ENCODE data around the gene HLA-DPB1.

The HLA-DPB1 gene

DNA sequence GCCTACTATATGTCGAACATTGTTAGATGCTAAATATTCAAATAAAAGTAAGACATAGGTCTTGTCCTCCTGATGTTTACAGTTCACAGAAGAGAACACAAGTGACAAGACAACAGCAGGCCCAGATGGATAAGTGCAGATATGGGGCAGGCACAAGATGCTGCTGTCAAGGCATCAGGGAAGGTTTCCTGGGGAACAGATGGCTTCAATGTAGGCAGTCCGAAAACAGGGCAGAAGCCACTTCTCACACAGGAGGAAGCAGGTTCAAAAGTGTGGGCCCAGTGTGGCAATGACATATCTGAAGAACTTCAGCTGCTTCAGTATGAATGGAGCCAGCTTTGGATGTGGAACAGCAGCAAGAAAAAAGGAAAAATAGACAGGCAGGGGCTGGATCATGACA lies 32.5 kb downstream of the HLA-DPB1 start:
- no peaks in the 10 kb centered on the region for H3F3A ChIP-seq (ENCODE audit: insufficient read depth, low read length)
- no peak for TF ChIP-seq EZH2 (optimal IDR thresholded peaks at IDR 0.05; ENCODE audit: low read depth, low read length)
- TF ChIP-seq EZH2phosphoT487 (IDR thresholded peaks at IDR 0.05; ENCODE audit: low read length): no peak
- TF ChIP-seq, protein P1, sequence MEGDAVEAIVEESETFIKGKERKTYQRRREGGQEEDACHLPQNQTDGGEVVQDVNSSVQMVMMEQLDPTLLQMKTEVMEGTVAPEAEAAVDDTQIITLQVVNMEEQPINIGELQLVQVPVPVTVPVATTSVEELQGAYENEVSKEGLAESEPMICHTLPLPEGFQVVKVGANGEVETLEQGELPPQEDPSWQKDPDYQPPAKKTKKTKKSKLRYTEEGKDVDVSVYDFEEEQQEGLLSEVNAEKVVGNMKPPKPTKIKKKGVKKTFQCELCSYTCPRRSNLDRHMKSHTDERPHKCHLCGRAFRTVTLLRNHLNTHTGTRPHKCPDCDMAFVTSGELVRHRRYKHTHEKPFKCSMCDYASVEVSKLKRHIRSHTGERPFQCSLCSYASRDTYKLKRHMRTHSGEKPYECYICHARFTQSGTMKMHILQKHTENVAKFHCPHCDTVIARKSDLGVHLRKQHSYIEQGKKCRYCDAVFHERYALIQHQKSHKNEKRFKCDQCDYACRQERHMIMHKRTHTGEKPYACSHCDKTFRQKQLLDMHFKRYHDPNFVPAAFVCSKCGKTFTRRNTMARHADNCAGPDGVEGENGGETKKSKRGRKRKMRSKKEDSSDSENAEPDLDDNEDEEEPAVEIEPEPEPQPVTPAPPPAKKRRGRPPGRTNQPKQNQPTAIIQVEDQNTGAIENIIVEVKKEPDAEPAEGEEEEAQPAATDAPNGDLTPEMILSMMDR (IDR thresholded peaks at IDR 0.05; ENCODE audit: low read length): no peak
- H3K9ac ChIP-seq (ENCODE audit: low read length): no peak overlapping the region
- no peaks in the 10 kb centered on the region for H4K20me1 ChIP-seq (ENCODE audit: insufficient read depth, low read length)
- no peaks in the 10 kb centered on the region for H3K79me2 ChIP-seq (ENCODE audit: low read length)
- H3K4me1 ChIP-seq (ENCODE audit: low read length): no peaks in the 10 kb centered on the region
- H3K9me2 ChIP-seq (replicated peaks; ENCODE audit: insufficient read depth, low read length): no peaks in the 10 kb centered on the region
- no peak for DNase-seq
- no peak overlapping the region for H3K4me2 ChIP-seq (ENCODE audit: low read depth, low read length)
- H3K9me3 ChIP-seq (replicated peaks; ENCODE audit: insufficient read depth, low read length): no peaks in the 10 kb centered on the region
- H2AFZ ChIP-seq (ENCODE audit: low read length): no peak overlapping the region
- H3K36me3 ChIP-seq (replicated peaks; ENCODE audit: insufficient read depth, low read length): no peaks in the 10 kb centered on the region
- peaks cover 4% of the 10 kb centered on the region; the same call in 1 of the 2 replicates for H3K27me3 ChIP-seq (replicated peaks; ENCODE audit: insufficient read depth, low read length)
- no peak overlapping the region for H3K27ac ChIP-seq (ENCODE audit: low read length)
- H3K4me3 ChIP-seq (ENCODE audit: low read length): no peak overlapping the region

DNA sequence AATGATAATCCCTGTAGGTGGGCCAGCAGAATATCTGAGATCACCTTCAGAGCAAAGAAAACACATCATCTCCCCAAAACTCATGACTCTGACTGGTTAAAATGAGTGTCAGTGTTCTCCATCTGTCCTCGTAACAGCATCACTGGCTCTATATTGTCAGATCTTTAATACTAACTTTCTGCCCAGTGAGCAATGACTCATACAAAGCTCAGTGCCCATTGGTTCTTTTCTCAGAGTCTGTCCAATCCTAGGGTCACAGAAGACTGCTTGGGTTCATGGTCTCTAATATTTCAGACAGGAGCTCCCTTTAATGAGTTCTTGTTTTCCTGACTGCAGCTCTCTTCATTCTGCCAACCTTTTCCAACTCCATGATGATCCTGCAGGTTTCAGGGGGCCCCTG lies 36.4 kb downstream of the HLA-DPB1 start:
- Histone ChIP-seq H3K9ac (ENCODE audit: low read length) (no peak overlapping the region), H3K27ac (ENCODE audit: low read length) (no peak overlapping the region), H3K36me3 (replicated peaks; ENCODE audit: insufficient read depth, low read length) (no peaks in the 10 kb centered on the region), H3K9me2 (replicated peaks; ENCODE audit: insufficient read depth, low read length) (no peaks in the 10 kb centered on the region), H3K4me1 (ENCODE audit: low read length) (no peaks in the 10 kb centered on the region), H2AFZ (ENCODE audit: low read length) (no peak overlapping the region), H3F3A (ENCODE audit: insufficient read depth, low read length) (no peaks in the 10 kb centered on the region), H3K79me2 (ENCODE audit: low read length) (no peaks in the 10 kb centered on the region), H3K27me3 (replicated peaks; ENCODE audit: insufficient read depth, low read length) (peaks cover 16% of the 10 kb centered on the region), H3K9me3 (replicated peaks; ENCODE audit: insufficient read depth, low read length) (no peaks in the 10 kb centered on the region), H3K4me2 (ENCODE audit: low read depth, low read length) (no peak overlapping the region), H4K20me1 (ENCODE audit: insufficient read depth, low read length) (no peaks in the 10 kb centered on the region), H3K4me3 (ENCODE audit: low read length) (no peak overlapping the region)
- TF ChIP-seq, protein P1 (IDR thresholded peaks at IDR 0.05; ENCODE audit: low read length): no peak
- TF ChIP-seq EZH2 (optimal IDR thresholded peaks at IDR 0.05; ENCODE audit: low read depth, low read length): no peak
- TF ChIP-seq EZH2phosphoT487 (IDR thresholded peaks at IDR 0.05; ENCODE audit: low read length): no peak
- DNase-seq: peak; percentile 26

DNA sequence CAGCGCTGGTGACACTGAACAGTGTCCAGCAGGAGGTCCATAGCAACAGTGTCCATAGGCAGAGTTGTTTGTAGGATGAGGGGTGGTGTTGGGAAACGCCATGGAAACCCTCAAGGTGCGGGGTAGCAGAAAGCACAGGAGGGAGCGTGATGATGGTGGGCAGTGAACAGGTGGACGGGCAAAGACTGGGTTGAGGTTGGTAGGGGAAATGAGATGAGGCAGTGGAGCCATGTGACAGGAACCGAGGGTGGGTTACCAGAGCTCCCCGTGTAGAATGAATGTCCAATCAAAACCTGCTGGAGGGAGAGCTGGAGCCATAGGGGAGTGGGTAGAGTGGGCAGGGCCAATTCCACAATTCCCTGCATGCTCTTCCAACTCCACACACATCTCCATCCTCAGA lies 38.0 kb downstream of the HLA-DPB1 start:
- no peak overlapping the region for H3K27ac ChIP-seq (ENCODE audit: low read length)
- no peak overlapping the region for H3K9ac ChIP-seq (ENCODE audit: low read length)
- H3K27me3 ChIP-seq (replicated peaks; ENCODE audit: insufficient read depth, low read length): peaks cover 25% of the 10 kb centered on the region
- no peaks in the 10 kb centered on the region for H3K4me1 ChIP-seq (ENCODE audit: low read length)
- no peak overlapping the region for H3K4me2 ChIP-seq (ENCODE audit: low read depth, low read length)
- no peaks in the 10 kb centered on the region for H3K9me3 ChIP-seq (replicated peaks; ENCODE audit: insufficient read depth, low read length)
- no peaks in the 10 kb centered on the region for H3K36me3 ChIP-seq (replicated peaks; ENCODE audit: insufficient read depth, low read length)
- no peaks in the 10 kb centered on the region for H3K9me2 ChIP-seq (replicated peaks; ENCODE audit: insufficient read depth, low read length)
- no peak overlapping the region for H2AFZ ChIP-seq (ENCODE audit: low read length)
- no peak for DNase-seq
- no peak overlapping the region for H3K4me3 ChIP-seq (ENCODE audit: low read length)
- TF ChIP-seq EZH2 (optimal IDR thresholded peaks at IDR 0.05; ENCODE audit: low read depth, low read length): no peak
- TF ChIP-seq EZH2phosphoT487 (IDR thresholded peaks at IDR 0.05; ENCODE audit: low read length): no peak
- TF ChIP-seq, protein P1 (IDR thresholded peaks at IDR 0.05; ENCODE audit: low read length): no peak
- H3K79me2 ChIP-seq (ENCODE audit: low read length): no peaks in the 10 kb centered on the region
- H4K20me1 ChIP-seq (ENCODE audit: insufficient read depth, low read length): no peaks in the 10 kb centered on the region
- no peaks in the 10 kb centered on the region for H3F3A ChIP-seq (ENCODE audit: insufficient read depth, low read length)
